ENCODE data around the gene SIVA1.
A peak's percentile ranks its signal among the peaks of the same experiment; 100 is the strongest.
"Not testable (repeated sequence)": the region's sequence is repeated elsewhere in the genome, so short reads cannot be mapped to it uniquely, and the experiment has no call there.

SIVA1 gene

GRCh38 chr14:104750056-104750752, 2.7 kb upstream of the SIVA1 start:
- FAIRE-seq (no peak), DNase-seq (ENCODE audit: insufficient read length, low spot score) (no peak)

DNA sequence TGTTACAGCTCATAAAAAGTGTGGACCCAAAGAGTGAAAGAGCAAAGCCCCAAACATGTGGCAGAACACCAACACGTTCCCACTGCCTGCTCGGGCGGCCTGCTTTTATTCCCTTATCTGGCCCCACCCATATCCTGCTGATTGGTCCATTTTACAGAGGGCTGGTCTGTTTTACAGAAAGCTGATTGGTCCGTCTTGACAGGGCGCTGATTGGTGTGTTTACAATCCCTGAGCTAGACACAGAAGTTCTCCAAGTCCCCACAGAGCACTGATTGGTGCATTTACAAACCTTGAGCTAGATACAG, 2.2 kb upstream of the SIVA1 start:
- not testable (repeated sequence) for DNase-seq (ENCODE audit: insufficient read length, low spot score); FAIRE-seq

- FAIRE-seq (no peak), DNase-seq (ENCODE audit: insufficient read length, low spot score) (no peak)
Measured at GRCh38 chr14:104751539-104752422, 1.2 kb upstream of the SIVA1 start.

DNA sequence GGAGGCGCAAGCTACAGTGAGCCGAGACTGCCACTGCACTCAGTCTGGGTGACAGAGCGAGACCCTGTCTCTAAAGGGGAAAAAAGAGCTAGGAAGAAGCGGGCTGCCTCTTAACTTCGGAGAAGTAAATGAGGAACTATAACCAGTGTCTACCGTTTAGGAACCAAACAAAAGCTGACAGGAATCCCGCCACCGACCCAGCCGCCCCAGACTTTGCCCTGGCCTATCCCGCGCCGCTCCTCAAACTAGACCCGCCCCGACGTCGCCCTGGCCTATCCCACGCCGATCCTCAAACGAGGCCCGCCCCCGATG, 568 bp upstream of the SIVA1 start:
- no peak for FAIRE-seq

DNA sequence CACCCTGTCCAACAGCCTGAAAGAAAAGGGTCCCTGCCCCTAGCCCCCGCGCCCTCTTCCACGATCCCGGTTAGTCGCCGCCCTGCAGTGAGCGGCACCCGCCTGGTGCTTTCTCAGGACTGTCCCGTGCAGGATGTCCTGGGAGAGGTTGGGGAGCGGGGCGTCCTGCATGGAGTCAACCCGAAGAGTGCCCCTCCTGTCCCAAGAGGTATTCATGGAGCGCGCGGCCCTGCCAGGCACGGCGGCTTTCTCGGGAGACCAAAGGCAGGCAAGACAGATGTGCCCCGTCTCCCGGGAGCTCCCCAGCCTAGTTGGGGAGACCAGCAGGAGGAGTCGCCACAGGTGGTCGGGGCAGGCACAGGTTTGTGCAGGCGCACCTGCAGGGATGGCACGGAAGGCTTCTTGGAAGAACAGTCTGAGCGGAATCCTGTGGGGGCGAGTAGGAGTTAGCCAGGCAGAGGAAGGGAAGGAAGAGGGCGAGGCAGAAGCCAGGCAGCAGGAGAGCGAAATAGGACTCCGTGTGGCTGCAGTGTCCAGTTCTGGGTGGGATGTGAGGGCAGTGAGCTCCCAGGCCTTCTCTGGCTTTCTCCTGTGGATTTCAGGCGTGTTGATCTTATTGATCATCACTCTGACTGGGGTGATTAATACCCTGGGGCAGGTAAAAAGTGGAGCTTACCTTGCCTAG, 723 bp downstream of the SIVA1 start:
- DNase-seq (ENCODE audit: insufficient read length, low spot score), result no peak
- FAIRE-seq, result peak; percentile 16

More for the DNA sequence above, 568 bp upstream of the SIVA1 start:
- no peak for DNase-seq (ENCODE audit: insufficient read length, low spot score)

GRCh38 chr14:104754213-104754851, 1.4 kb downstream of the SIVA1 start:
- FAIRE-seq (no peak), DNase-seq (ENCODE audit: insufficient read length, low spot score) (no peak)

- FAIRE-seq (no peak), DNase-seq (ENCODE audit: insufficient read length, low spot score) (no peak)
Measured at GRCh38 chr14:104755621-104756020, 2.7 kb downstream of the SIVA1 start.

GRCh38 chr14:104756477-104757237, 3.7 kb downstream of the SIVA1 start:
- DNase-seq (ENCODE audit: insufficient read length, low spot score) (no peak), FAIRE-seq (no peak)

GRCh38 chr14:104757238-104757585, 4.3 kb downstream of the SIVA1 start:
- DNase-seq (ENCODE audit: insufficient read length, low spot score) (no peak), FAIRE-seq (no peak)

DNA sequence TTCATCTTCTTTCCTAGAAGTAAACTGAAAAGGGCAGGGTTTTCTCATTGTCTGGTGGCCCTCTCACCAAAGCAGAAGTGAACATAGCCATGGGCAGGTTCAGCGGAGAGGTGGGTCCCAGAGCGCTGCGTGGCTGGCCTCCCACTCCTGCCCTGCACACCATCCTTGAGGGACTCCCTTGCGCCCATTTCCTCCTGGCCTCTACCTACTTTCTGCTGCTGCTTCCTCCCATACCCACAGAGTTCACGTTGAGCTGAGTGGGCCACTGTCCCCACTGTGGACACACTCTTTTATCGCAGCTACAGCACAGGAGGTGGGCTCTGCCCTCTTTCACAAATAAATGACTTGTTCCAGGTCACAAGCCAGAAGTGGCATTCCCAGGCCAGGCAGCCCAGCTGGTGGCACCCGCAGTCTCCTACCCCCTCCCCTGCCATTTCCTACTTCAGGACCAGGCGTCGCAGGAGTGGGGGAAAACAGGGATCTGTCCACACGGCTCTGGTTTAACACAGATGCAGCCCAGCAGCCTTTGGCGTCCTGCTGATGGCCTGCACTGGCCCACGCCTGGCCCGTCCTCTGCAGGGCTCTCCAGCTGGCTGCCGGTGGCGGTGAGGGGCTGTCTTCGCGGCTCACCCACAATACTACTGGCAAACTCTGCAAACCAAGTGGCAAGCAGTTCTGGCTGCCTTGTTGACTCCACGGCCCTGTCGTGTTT, 4.9 kb downstream of the SIVA1 start:
- FAIRE-seq, result no peak

GRCh38 chr14:104758981-104759969, 6.3 kb downstream of the SIVA1 start:
- no peak for DNase-seq (ENCODE audit: insufficient read length, low spot score)
- FAIRE-seq, result no peak

More for the DNA sequence above, 4.9 kb downstream of the SIVA1 start:
- no peak for DNase-seq (ENCODE audit: insufficient read length, low spot score)

- no peak for DNase-seq (ENCODE audit: insufficient read length, low spot score)
- no peak for FAIRE-seq
Measured at GRCh38 chr14:104765517-104765916, 12.6 kb downstream of the SIVA1 start.

GRCh38 chr14:104766256-104766862, 13.4 kb downstream of the SIVA1 start:
- FAIRE-seq, result no peak
- DNase-seq (ENCODE audit: insufficient read length, low spot score), result no peak

DNA sequence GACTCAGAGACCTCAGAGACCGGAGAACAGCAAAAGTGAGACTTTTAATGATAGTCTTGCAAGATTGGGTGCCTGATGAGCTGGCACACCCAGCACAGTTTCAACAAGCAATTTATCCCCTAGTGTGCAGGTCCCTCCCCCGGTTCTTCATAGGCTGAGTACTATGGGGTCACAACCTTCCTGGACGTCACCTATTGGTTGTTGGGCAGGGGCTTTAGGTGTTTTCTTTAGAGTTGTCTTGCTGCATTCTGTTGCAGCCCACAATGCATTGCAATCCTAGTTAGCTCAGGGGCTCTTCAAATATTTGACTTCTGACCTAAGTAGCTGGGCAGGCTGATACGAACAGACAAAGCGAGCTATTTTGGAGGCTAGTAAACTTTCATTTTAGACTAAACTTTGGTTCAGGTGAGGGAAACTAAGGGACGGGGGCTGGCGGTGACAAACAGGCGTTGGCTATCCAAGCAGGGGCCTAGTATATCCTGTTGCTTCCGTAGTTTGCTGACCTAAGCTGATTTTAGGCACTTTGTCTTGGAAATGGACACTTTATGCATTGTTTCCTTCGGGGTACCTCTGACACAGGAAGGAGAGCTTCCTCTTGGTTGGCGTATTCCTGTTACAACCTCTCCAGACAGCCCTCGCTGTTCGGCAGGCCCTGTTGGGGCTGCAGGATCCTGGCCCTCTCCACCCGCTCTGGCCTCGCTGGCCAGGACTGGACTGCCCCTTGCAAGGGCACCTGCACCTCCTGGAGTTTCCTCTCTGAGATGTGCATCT, 14.1 kb downstream of the SIVA1 start:
- FAIRE-seq (no peak), DNase-seq (ENCODE audit: insufficient read length, low spot score) (no peak)

GRCh38 chr14:104767634-104767918, 14.6 kb downstream of the SIVA1 start:
- DNase-seq (ENCODE audit: insufficient read length, low spot score) (no peak), FAIRE-seq (no peak)

GRCh38 chr14:104768437-104769323, 15.7 kb downstream of the SIVA1 start:
- FAIRE-seq (peak; percentile 77), DNase-seq (ENCODE audit: insufficient read length, low spot score) (peak; percentile 89)

Data from HTR-8/SVneo (cell line).